ENCODE measurements around the gene MLIP. TPM values are rescaled to one million over a fixed set of nuclear protein-coding genes. Genes with fewer than 3 reads are reported as not detected.

The MLIP gene
- total and polyA plus RNA-seq, 3 donors from 2014 or later: 0.43 to 1.6 (median 0.63) TPM

DNA sequence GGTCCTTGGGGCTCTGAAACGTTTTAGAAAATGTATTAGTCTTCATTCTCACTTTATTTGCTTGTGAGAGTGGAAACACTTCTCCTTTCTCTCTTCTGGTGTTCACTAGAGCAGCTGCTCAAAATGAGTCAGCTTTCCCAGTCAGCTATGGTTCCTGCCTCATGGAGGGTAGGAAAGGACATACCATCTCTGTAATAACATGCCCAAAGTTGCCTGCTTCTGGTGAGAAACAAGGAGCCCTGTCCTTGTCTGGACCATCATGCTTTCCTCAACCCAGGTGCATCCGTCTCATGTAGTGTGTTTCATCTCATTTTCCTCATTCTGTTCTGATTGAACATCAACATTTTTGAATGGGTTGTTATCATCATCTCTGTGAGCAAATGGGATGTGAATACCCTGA is 179.9 kb downstream of the MLIP start:
- WGBS, 2 donors: 50 to 64% methylated on average over 2 of the region's 2 CpGs
- DNase-seq: no peak
- intact Hi-C loops (cut with DNase I; ENCODE audit: low total_unique reads): no loop called here

DNA sequence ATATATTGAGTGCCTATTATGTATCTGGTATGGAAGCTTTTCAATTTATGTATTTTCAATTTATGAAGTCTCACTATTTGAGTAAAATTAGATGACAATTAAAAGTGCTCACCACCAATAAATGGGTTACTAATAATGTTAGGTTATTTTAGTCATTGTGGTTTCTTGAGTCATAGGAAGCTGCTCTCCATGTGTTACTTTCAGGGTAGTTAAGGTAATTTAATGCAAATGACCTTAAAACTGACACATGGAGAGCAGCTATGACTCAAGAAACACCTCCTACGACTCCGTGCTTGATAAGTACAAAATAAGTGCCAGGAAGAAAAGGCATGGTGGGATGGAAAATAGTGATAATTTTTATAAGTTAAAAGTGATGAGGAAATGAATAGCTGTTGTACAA is 180.5 kb downstream of the MLIP start:
- whole genome bisulfite sequencing, 2 donors: 48 to 59% methylated on average over 2 of the region's 2 CpGs
- no peaks in the 10 kb centered on the region for H3K36me3 ChIP-seq (ENCODE audit: low read depth, missing control alignments)
- no peak overlapping the region for H3K27ac ChIP-seq

More for the DNA sequence above, 179.9 kb downstream of the MLIP start:
- Histone ChIP-seq H3K4me1 (no peaks in the 10 kb centered on the region), H3K27ac (no peak overlapping the region), H3K9me3 (no peaks in the 10 kb centered on the region), H3K27me3 (no peaks in the 10 kb centered on the region), H3K4me3 (no peak overlapping the region), H3K36me3 (ENCODE audit: low read depth, missing control alignments) (no peaks in the 10 kb centered on the region)
- TF ChIP-seq, protein P1, sequence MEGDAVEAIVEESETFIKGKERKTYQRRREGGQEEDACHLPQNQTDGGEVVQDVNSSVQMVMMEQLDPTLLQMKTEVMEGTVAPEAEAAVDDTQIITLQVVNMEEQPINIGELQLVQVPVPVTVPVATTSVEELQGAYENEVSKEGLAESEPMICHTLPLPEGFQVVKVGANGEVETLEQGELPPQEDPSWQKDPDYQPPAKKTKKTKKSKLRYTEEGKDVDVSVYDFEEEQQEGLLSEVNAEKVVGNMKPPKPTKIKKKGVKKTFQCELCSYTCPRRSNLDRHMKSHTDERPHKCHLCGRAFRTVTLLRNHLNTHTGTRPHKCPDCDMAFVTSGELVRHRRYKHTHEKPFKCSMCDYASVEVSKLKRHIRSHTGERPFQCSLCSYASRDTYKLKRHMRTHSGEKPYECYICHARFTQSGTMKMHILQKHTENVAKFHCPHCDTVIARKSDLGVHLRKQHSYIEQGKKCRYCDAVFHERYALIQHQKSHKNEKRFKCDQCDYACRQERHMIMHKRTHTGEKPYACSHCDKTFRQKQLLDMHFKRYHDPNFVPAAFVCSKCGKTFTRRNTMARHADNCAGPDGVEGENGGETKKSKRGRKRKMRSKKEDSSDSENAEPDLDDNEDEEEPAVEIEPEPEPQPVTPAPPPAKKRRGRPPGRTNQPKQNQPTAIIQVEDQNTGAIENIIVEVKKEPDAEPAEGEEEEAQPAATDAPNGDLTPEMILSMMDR (IDR thresholded peaks at IDR 0.05): no peak
- TF ChIP-seq POLR2A (IDR thresholded peaks at IDR 0.05): no peak

DNA sequence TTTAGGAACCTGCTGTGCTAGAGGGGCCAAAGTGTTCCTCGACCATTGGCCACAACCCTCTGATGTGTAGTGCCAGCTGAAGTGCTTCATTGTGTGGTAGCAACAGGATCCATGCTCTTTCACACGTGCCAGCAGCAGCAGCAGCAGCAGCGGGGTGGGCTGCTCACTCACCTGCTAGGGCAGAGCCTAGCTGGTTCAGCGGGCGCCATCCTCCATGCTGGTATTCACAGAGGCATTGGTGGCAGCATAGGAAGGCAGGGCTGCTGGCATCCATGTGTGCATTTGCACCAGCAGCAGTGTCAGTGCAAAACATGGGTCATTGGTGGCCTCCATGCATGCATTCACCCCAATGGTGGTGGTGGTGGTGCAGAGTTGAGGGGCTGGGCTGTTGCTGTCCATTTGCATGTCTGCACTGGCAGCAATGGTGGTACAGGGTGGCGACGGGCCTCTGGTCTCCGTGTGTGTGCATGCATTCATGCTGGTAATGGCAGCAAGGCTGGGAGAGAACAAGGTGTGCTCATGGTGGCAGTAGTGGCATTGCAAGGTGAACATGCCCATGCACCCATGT is 183.8 kb downstream of the MLIP start:
- TF ChIP-seq POLR2A (IDR thresholded peaks at IDR 0.05): no peak
- TF ChIP-seq, protein P1 (IDR thresholded peaks at IDR 0.05): no peak
- DNase-seq: no peak
- H3K4me3 ChIP-seq: no peak overlapping the region
- no peaks in the 10 kb centered on the region for H3K36me3 ChIP-seq (ENCODE audit: low read depth, missing control alignments)
- 93% methylated on average over 4 to 8 of the region's 8 CpGs for WGBS, 2 donors
- H3K27ac ChIP-seq: no peak overlapping the region
- no peaks in the 10 kb centered on the region for H3K27me3 ChIP-seq
- no peaks in the 10 kb centered on the region for H3K4me1 ChIP-seq
- no peaks in the 10 kb centered on the region for H3K9me3 ChIP-seq
- intact Hi-C loops (cut with DNase I; ENCODE audit: low total_unique reads): no loop called here

More for the DNA sequence above, 180.5 kb downstream of the MLIP start:
- TF ChIP-seq, protein P1 (IDR thresholded peaks at IDR 0.05): no peak
- TF ChIP-seq POLR2A (IDR thresholded peaks at IDR 0.05): no peak
- H3K27me3 ChIP-seq: no peaks in the 10 kb centered on the region
- H3K9me3 ChIP-seq: no peaks in the 10 kb centered on the region
- intact Hi-C loops (cut with DNase I; ENCODE audit: low total_unique reads): no loop called here
- H3K4me1 ChIP-seq: no peaks in the 10 kb centered on the region
- DNase-seq: no peak
- H3K4me3 ChIP-seq: no peak overlapping the region

DNA sequence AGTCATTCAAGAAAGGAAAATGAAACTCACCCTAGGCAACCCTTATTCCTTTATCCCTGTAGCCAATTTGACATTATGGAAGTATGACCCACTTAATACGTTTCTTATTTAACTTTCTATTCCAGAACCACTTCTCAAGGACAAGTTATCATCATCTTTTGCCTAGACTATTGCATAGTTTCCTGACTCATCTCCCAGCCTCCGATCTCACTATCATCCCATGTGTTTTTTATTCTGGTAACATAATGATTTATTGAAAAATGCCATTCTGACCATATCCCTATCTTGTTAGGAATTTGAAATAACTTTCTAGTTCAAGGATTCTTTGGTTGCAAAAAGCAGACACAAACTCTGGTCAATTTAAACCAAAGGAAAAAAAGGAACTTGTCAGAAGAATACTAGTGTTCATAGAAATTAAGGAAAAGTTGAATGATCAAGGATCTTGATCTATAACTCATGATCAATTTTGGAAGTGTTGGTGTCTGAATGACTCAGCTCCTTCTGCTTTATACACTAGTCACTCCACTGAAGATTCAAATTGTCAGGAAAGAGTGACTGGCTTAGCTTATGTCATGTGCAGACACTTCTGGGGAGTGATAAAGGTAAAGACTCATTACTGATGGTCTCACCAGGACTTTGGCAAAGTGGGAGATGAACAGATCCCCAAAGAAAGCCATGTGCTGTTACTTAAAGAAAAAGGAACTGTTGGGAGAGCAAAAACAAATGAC is 188.5 kb downstream of the MLIP start:
- WGBS, 2 donors: 33 to 44% methylated on average over 2 of the region's 2 CpGs
- DNase-seq: no peak

More for the DNA sequence above, 188.5 kb downstream of the MLIP start:
- Histone ChIP-seq H3K27me3 (no peaks in the 10 kb centered on the region), H3K27ac (no peak overlapping the region), H3K9me3 (no peaks in the 10 kb centered on the region), H3K4me3 (no peak overlapping the region), H3K36me3 (ENCODE audit: low read depth, missing control alignments) (no peaks in the 10 kb centered on the region), H3K4me1 (no peaks in the 10 kb centered on the region)
- intact Hi-C loops (cut with DNase I; ENCODE audit: low total_unique reads): no loop called here
- TF ChIP-seq, protein P1 (IDR thresholded peaks at IDR 0.05): no peak
- TF ChIP-seq POLR2A (IDR thresholded peaks at IDR 0.05): no peak
